HG02852 (cell line): ENCODE results near the gene ARHGAP15.
"Not testable (repeated sequence)": the region's sequence is repeated elsewhere in the genome, so short reads cannot be mapped to it uniquely, and the experiment has no call there.

Experiments used
- ATAC-seq: cut with Tn5 transposase; IDR thresholded peaks from one replicate; pipeline ENCODE4 v1.9.1; 2021; ENCODE audit warnings: mild to moderate bottlenecking, moderate library complexity; ENCODE audit not compliant: unreplicated experiment

ARHGAP15 gene

GRCh38 chr2:143128681-143129580 is at the start of gene ARHGAP15:
Gene ARHGAP15, plus strand, starts transcription at chr2:143129419.
- ATAC-seq, result peak; percentile 92

- ATAC-seq, result no peak
These were observed 47.6 kb upstream of the ARHGAP15 start for GRCh38 chr2:143081616-143082015.

GRCh38 chr2:143083636-143084035 is 45.6 kb upstream of the ARHGAP15 start:
- ATAC-seq, result no peak

GRCh38 chr2:143084462-143084861 is 44.8 kb upstream of the ARHGAP15 start:
- ATAC-seq, result no peak

GRCh38 chr2:143085125-143085784 is 44.0 kb upstream of the ARHGAP15 start:
- peak; percentile 70 for ATAC-seq

GRCh38 chr2:143087033-143087432 is 42.2 kb upstream of the ARHGAP15 start:
- no peak for ATAC-seq

GRCh38 chr2:143088388-143088787 is 40.8 kb upstream of the ARHGAP15 start:
- ATAC-seq, result no peak

GRCh38 chr2:143089520-143089919 is 39.7 kb upstream of the ARHGAP15 start:
- not testable (repeated sequence) for ATAC-seq

GRCh38 chr2:143110758-143111428 is 18.3 kb upstream of the ARHGAP15 start:
- ATAC-seq, result peak; percentile 93

- ATAC-seq, result no peak
These were observed 12.0 kb upstream of the ARHGAP15 start for GRCh38 chr2:143117225-143117624.

GRCh38 chr2:143121079-143121478 is 8.1 kb upstream of the ARHGAP15 start:
- ATAC-seq, result peak; percentile 84

GRCh38 chr2:143121957-143122356 is 7.3 kb upstream of the ARHGAP15 start:
- ATAC-seq, result no peak

GRCh38 chr2:143123911-143124310 is 5.3 kb upstream of the ARHGAP15 start:
- no peak for ATAC-seq

- no peak for ATAC-seq
These were observed 4.8 kb upstream of the ARHGAP15 start for GRCh38 chr2:143124445-143124844.

- no peak for ATAC-seq
These were observed 3.5 kb upstream of the ARHGAP15 start for GRCh38 chr2:143125717-143126116.

- ATAC-seq, result peak; percentile 26
These were observed 3.1 kb downstream of the ARHGAP15 start for GRCh38 chr2:143132355-143132754.

GRCh38 chr2:143133783-143134182 is 4.6 kb downstream of the ARHGAP15 start:
- no peak for ATAC-seq

- no peak for ATAC-seq
These were observed 9.1 kb downstream of the ARHGAP15 start for GRCh38 chr2:143138292-143138691.

GRCh38 chr2:143139835-143140393 is 10.7 kb downstream of the ARHGAP15 start:
- peak; percentile 27 for ATAC-seq

GRCh38 chr2:143140864-143141661 is 11.8 kb downstream of the ARHGAP15 start:
- ATAC-seq, result peak; percentile 83
